IPS DF 6.9 (cell line): ENCODE results near the gene STIM1.
"Not testable (repeated sequence)": the region's sequence is repeated elsewhere in the genome, so short reads cannot be mapped to it uniquely, and the experiment has no call there.

Experiments used
- DNase-seq: peaks from one replicate; pipeline ENCODE4 v3.0.0-alpha.2; 2013; ENCODE audit warnings: low read depth, low spot score
- H3K27ac ChIP-seq: one replicate; pipeline ENCODE4 v1.5.1; 2013; ENCODE audit warnings: low read length, control low read depth
- H3K27me3 ChIP-seq: 2 replicates; pipeline ENCODE4 v1.6.1; 2013; ENCODE audit warnings: mild to moderate bottlenecking, low read length; ENCODE audit not compliant: control insufficient read depth, insufficient read depth
- H3K36me3 ChIP-seq: 2 replicates; pipeline ENCODE4 v1.6.1; 2013; ENCODE audit warnings: low read length; ENCODE audit not compliant: control insufficient read depth, insufficient read depth
- H3K4me1 ChIP-seq: 2 replicates; pipeline ENCODE4 v1.6.1; 2013; ENCODE audit warnings: low read length; ENCODE audit not compliant: control insufficient read depth, insufficient read depth
- H3K4me3 ChIP-seq: 2 replicates; pipeline ENCODE4 v1.5.1; 2013; ENCODE audit warnings: mild to moderate bottlenecking, low read length
- H3K9me3 ChIP-seq: 2 replicates; pipeline ENCODE4 v1.6.1; 2013; ENCODE audit warnings: low read length, inconsistent platforms; ENCODE audit not compliant: control insufficient read depth, insufficient read depth
- WGBS: extraction: QIAGEN DNeasy Blood & Tissue Kit; methylation state at CpG from one replicate; pipeline ENCODE4 v1.1.7; 2013; ENCODE audit warnings: mixed read lengths, missing lambda C conversion rate; ENCODE audit not compliant: insufficient read length, insufficient coverage; 5-methylcytosine and 5-hydroxymethylcytosine counted together

Gene STIM1

DNA sequence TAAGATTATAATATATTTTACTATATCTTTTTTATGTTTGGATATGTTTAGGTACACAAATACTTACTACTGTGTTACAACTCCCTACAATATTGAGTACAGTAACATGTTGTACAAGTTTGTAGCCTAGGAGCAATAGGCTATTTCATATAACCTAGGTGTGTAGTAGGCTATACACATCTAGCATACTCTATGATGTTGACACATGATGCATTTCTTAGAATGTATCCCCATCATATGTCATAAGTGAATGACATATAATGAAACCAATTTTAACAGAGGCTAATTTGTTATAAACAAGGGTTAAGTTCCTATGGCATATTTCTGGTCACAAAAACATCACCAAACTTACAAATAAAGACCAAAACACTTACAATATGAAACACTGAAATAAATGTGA lies 152.7 kb downstream of the STIM1 start:
- no peak for DNase-seq
- no peaks in the 10 kb centered on the region for H3K27me3 ChIP-seq
- H3K36me3 ChIP-seq: no peaks in the 10 kb centered on the region
- no peak overlapping the region for H3K27ac ChIP-seq
- no peaks in the 10 kb centered on the region for H3K4me1 ChIP-seq
- no peaks in the 10 kb centered on the region for H3K9me3 ChIP-seq
- H3K4me3 ChIP-seq: no peak overlapping the region

GRCh38 chr11:4016602-4017001 lies 161.1 kb downstream of the STIM1 start:
- not testable (repeated sequence) for H3K36me3 ChIP-seq, H3K9me3 ChIP-seq, H3K4me1 ChIP-seq, DNase-seq, H3K4me3 ChIP-seq, H3K27ac ChIP-seq, H3K27me3 ChIP-seq
- WGBS: no CpG with 5 or more reads among the region's 9 CpGs

- no peaks in the 10 kb centered on the region; the same call in 1 of the 2 replicates for H3K4me1 ChIP-seq
- H3K9me3 ChIP-seq: no peaks in the 10 kb centered on the region
- H3K27ac ChIP-seq: no peak overlapping the region
- DNase-seq: no peak
- WGBS: no CpG with 5 or more reads among the region's 3 CpGs
- H3K4me3 ChIP-seq: no peak overlapping the region
- H3K36me3 ChIP-seq: no peaks in the 10 kb centered on the region
- no peaks in the 10 kb centered on the region for H3K27me3 ChIP-seq
These were observed 161.7 kb downstream of the STIM1 start for GRCh38 chr11:4017129-4017528.

GRCh38 chr11:4018641-4019040 lies 163.2 kb downstream of the STIM1 start:
- no peak overlapping the region for H3K27ac ChIP-seq
- no peaks in the 10 kb centered on the region; the same call in 1 of the 2 replicates for H3K4me1 ChIP-seq
- no peak overlapping the region for H3K4me3 ChIP-seq
- no peak for DNase-seq
- H3K36me3 ChIP-seq: no peaks in the 10 kb centered on the region
- no peaks in the 10 kb centered on the region for H3K27me3 ChIP-seq
- WGBS: no CpG with 5 or more reads among the region's 2 CpGs
- no peaks in the 10 kb centered on the region for H3K9me3 ChIP-seq

- no peaks in the 10 kb centered on the region for H3K27me3 ChIP-seq
- no peak overlapping the region for H3K27ac ChIP-seq
- WGBS: no CpG with 5 or more reads among the region's 3 CpGs
- H3K4me3 ChIP-seq: no peak overlapping the region
- H3K36me3 ChIP-seq: no peaks in the 10 kb centered on the region
- DNase-seq: no peak
- no peaks in the 10 kb centered on the region; the same call in 1 of the 2 replicates for H3K4me1 ChIP-seq
- no peaks in the 10 kb centered on the region for H3K9me3 ChIP-seq
These were observed 164.4 kb downstream of the STIM1 start for GRCh38 chr11:4019891-4020290.

- Histone ChIP-seq H3K36me3 (no peaks in the 10 kb centered on the region), H3K4me3 (no peak overlapping the region), H3K27me3 (no peaks in the 10 kb centered on the region), H3K9me3 (no peaks in the 10 kb centered on the region), H3K4me1 (no peaks in the 10 kb centered on the region), H3K27ac (no peak overlapping the region)
- no CpG with 5 or more reads among the region's 5 CpGs for WGBS
- no peak for DNase-seq
These were observed 167.2 kb downstream of the STIM1 start for GRCh38 chr11:4022669-4023068.

GRCh38 chr11:4025248-4025966 lies 169.9 kb downstream of the STIM1 start:
- DNase-seq: no peak

DNA sequence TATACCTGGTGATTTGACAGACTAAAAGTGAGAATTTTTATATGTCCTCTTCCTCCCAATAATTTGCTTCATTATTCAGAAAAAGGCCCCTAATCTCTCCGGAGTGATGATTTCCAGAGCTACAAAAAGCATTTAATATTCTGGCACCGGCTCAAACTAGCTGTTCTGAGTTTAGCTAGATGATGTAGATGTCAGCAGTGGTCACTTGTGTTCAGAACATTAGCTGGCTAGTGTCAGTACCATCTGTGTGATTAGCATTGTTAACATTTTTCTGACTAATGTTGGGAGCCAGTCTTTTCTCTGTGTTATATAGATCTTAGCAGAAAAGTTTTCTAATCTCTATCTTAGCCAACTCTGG lies 170.5 kb downstream of the STIM1 start:
- WGBS: no CpG with 5 or more reads among the region's 2 CpGs
- H3K27ac ChIP-seq: no peak overlapping the region
- no peak for DNase-seq
- no peak overlapping the region for H3K4me3 ChIP-seq
- H3K9me3 ChIP-seq: no peaks in the 10 kb centered on the region
- no peaks in the 10 kb centered on the region for H3K36me3 ChIP-seq
- H3K27me3 ChIP-seq: no peaks in the 10 kb centered on the region
- no peaks in the 10 kb centered on the region for H3K4me1 ChIP-seq

More at GRCh38 chr11:4025248-4025966, 169.9 kb downstream of the STIM1 start:
- Histone ChIP-seq H3K4me1 (no peaks in the 10 kb centered on the region), H3K36me3 (no peaks in the 10 kb centered on the region), H3K4me3 (no peak overlapping the region), H3K27ac (no peak overlapping the region), H3K27me3 (no peaks in the 10 kb centered on the region), H3K9me3 (no peaks in the 10 kb centered on the region)
- no CpG with 5 or more reads among the region's 3 CpGs for WGBS

GRCh38 chr11:4026389-4026788 lies 170.9 kb downstream of the STIM1 start:
- Histone ChIP-seq H3K4me3 (no peak overlapping the region), H3K9me3 (no peaks in the 10 kb centered on the region), H3K4me1 (no peaks in the 10 kb centered on the region), H3K36me3 (no peaks in the 10 kb centered on the region), H3K27me3 (no peaks in the 10 kb centered on the region), H3K27ac (no peak overlapping the region)
- WGBS: no CpG with 5 or more reads among the region's 1 CpG
- DNase-seq: no peak

DNA sequence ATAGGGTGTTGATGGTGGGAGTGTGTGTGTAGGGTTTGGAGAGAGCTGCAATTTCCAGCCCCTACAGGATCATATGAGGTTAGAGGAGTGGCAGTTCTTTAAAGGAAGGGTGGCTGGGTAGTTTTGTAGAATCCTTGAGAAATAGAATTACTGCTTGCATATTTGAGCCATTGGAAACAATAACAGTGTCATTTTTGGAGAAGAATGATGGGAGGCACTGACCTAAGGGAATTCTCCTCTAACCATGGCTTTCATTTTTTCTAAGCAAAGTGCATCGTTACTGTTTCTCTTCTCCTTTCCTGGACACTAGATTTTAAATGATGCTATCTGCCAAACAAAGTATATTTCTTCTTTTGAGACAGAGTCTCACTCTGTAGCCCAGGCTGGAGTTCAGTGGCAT lies 172.3 kb downstream of the STIM1 start:
- Histone ChIP-seq H3K27ac (no peak overlapping the region), H3K4me1 (no peaks in the 10 kb centered on the region), H3K4me3 (no peak overlapping the region), H3K27me3 (no peaks in the 10 kb centered on the region), H3K9me3 (no peaks in the 10 kb centered on the region), H3K36me3 (no peaks in the 10 kb centered on the region)
- no CpG with 5 or more reads among the region's 1 CpG for WGBS
- DNase-seq: no peak

DNA sequence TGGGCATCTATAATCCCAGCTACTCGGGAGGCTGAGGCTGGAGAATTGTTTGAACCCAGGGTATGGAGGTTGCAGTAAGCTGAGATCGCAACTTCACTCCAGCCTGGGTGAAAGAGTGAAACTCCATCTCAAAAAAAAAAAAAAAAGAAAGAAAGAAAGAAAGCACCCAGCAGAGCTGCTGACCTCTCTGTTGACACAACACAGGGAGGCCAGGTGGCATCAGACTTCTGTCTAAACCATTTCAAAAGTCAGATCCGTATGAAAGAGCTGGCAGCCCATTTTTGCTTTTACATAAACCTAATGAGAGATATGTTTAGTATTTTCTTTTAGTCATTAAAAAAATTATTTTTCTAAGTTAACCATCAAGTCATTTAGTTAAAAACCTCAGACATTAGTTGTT lies 174.7 kb downstream of the STIM1 start:
- Histone ChIP-seq H3K9me3 (no peaks in the 10 kb centered on the region), H3K27ac (no peak overlapping the region), H3K4me1 (no peaks in the 10 kb centered on the region), H3K4me3 (no peak overlapping the region), H3K27me3 (no peaks in the 10 kb centered on the region), H3K36me3 (no peaks in the 10 kb centered on the region)
- WGBS: no CpG with 5 or more reads among the region's 3 CpGs
- DNase-seq: no peak
